Body of pancreas (tissue), 4 donors: Measurements from ENCODE around the gene INVS. TPM values are rescaled to one million over a fixed set of nuclear protein-coding genes. Genes with fewer than 3 reads are reported as not detected.
A peak's percentile ranks its signal among the peaks of the same experiment; 100 is the strongest.
"Not testable (repeated sequence)": the region's sequence is repeated elsewhere in the genome, so short reads cannot be mapped to it uniquely, and the experiment has no call there.

Experiments used
- ATAC-seq: fragments of 150-250 bp; one replicate; pipeline ENCODE4 v1.9.1; 2016
- DNase-seq, 4 donors: peaks; one replicate each; pipeline ENCODE4 v3.0.0-alpha.2; 2019
- H3K27ac ChIP-seq, 4 donors: fragments of 200-600 bp; sonication (generic); 1 replicate in 3 of 4; 2 replicates in 1 of 4; pipeline versions ENCODE4 v1.5.1 to v1.6.1; 2016 to 2019; ENCODE audit warnings: mild to moderate bottlenecking in 1 of 4, mixed read lengths in 1 of 4, moderate library complexity in 1 of 4
- H3K27me3 ChIP-seq, 2 donors: fragments of 200-600 bp; sonication (generic); one replicate each; pipeline ENCODE4 v1.6.0; 2016; ENCODE audit warnings: mild to moderate bottlenecking in 1 of 2
- H3K36me3 ChIP-seq, 2 donors: fragments of 200-600 bp; sonication (generic); replicated peaks in 1 of 2; 2 replicates each; pipeline ENCODE4 v1.5.1; 2016; ENCODE audit warnings: low read depth in 2 of 2; ENCODE audit not compliant: insufficient read depth in 1 of 2
- H3K4me1 ChIP-seq: fragments of 200-600 bp; sonication (generic); one replicate; pipeline ENCODE4 v1.6.0; 2016
- H3K4me3 ChIP-seq, 2 donors: fragments of 200-600 bp; sonication (generic); 1 replicate in 1 of 2; 2 replicates in 1 of 2; pipeline ENCODE4 v1.5.1; 2016 to 2019
- H3K9me3 ChIP-seq, 3 donors: fragments of 200-600 bp; sonication (generic); 1 replicate in 2 of 3; 2 replicates in 1 of 3; pipeline ENCODE4 v1.5.1; 2016
- CTCF ChIP-seq, 7 experiments: fragments of 450-650 bp in 4 of 7; fragments of 200-600 bp in 3 of 7; sonication (generic) in 3 of 7; IDR thresholded peaks; one replicate each; pipeline ENCODE4 v1.5.1; 2016 to 2019; ENCODE audit warnings: antibody characterized with exemption in 7 of 7
- POLR2A ChIP-seq, 3 donors: fragments of 450-650 bp; IDR thresholded peaks; one replicate each; pipeline ENCODE4 v1.6.1; 2016; ENCODE audit warnings: antibody characterized with exemption in 3 of 3, mild to moderate bottlenecking in 2 of 3
- WGBS, 2 donors: methylation state at CpG; one replicate each; pipeline ENCODE4 v1.1.5; 2017; 5-methylcytosine and 5-hydroxymethylcytosine counted together
- intact Hi-C: fragments of 100-400 bp; cut with DNase I; formaldehyde crosslinking; loops from one replicate; pipeline ENCODE4 v1.15.1; 2023
- total RNA-seq, 2 donors: library from RNA; depleted of rRNA; stranded (reverse); fragments of >200 nt; gene quantifications; one replicate each; pipeline ENCODE4 v1.1.0, GENCODE V29; 2016

Gene INVS
- total RNA-seq, 2 donors from 2014 or later: 28.3 to 29.8 TPM

- TF ChIP-seq POLR2A (IDR thresholded peaks at IDR 0.05) (no peak), CTCF (IDR thresholded peaks at IDR 0.05) (no peak)
- intact Hi-C loops: no loop called here
- Histone ChIP-seq H3K9me3 (no peaks in the 10 kb centered on the region), H3K27ac (no peak overlapping the region), H3K4me1 (no peaks in the 10 kb centered on the region), H3K4me3 (no peak overlapping the region), H3K27me3 (no peaks in the 10 kb centered on the region), H3K36me3 (no peaks in the 10 kb centered on the region)
- DNase-seq (no peak), ATAC-seq (no peak)
Measured at GRCh38 chr9:100057624-100058023, 41.4 kb upstream of the INVS start.

GRCh38 chr9:100058699-100059579 lies 40.1 kb upstream of the INVS start:
- Histone ChIP-seq H3K27ac (no peak overlapping the region), H3K27me3 (no peaks in the 10 kb centered on the region), H3K4me1 (peaks cover 8% of the 10 kb centered on the region), H3K36me3 (no peaks in the 10 kb centered on the region), H3K4me3 (no peak overlapping the region), H3K9me3 (no peaks in the 10 kb centered on the region)
- DNase-seq (no peak), ATAC-seq (no peak)
- no peak for TF ChIP-seq CTCF (IDR thresholded peaks at IDR 0.05)
- TF ChIP-seq POLR2A (IDR thresholded peaks at IDR 0.05): no peak
- intact Hi-C loops: no loop called here
- 91 to 95% methylated on average over 4 of the region's 4 CpGs for WGBS, 2 donors

GRCh38 chr9:100062683-100063082 lies 36.4 kb upstream of the INVS start:
- H3K4me3 ChIP-seq, H3K27me3 ChIP-seq, ATAC-seq, H3K36me3 ChIP-seq, DNase-seq, H3K27ac ChIP-seq, H3K9me3 ChIP-seq, intact Hi-C loops: not testable (repeated sequence)
- H3K4me1 ChIP-seq: peaks cover 20% of the 10 kb centered on the region
- 80 to 89% methylated on average over 1 of the region's 1 CpG for WGBS, 2 donors

GRCh38 chr9:100063185-100063584 lies 35.9 kb upstream of the INVS start:
- ATAC-seq (peak; percentile 55), DNase-seq (no peak)
- no peak overlapping the region for H3K4me3 ChIP-seq
- H3K27me3 ChIP-seq: no peaks in the 10 kb centered on the region
- WGBS, 2 donors: 16 to 21% methylated on average over 3 of the region's 3 CpGs
- TF ChIP-seq CTCF (IDR thresholded peaks at IDR 0.05) (no peak), POLR2A (IDR thresholded peaks at IDR 0.05) (no peak)
- H3K36me3 ChIP-seq: no peaks in the 10 kb centered on the region
- H3K9me3 ChIP-seq: no peaks in the 10 kb centered on the region
- H3K4me1 ChIP-seq: peaks cover 20% of the 10 kb centered on the region
- intact Hi-C loops: no loop called here
- H3K27ac ChIP-seq: peak overlapping the region in 2 of 4 donors; percentile 5 to 10

GRCh38 chr9:100064872-100065581 lies 34.0 kb upstream of the INVS start:
- DNase-seq (no peak), ATAC-seq (no peak)
- Histone ChIP-seq H3K9me3 (no peaks in the 10 kb centered on the region), H3K27me3 (no peaks in the 10 kb centered on the region), H3K4me3 (no peak overlapping the region), H3K4me1 (peaks cover 22% of the 10 kb centered on the region), H3K27ac (no peak overlapping the region), H3K36me3 (no peaks in the 10 kb centered on the region)
- no peak for TF ChIP-seq CTCF (IDR thresholded peaks at IDR 0.05)
- TF ChIP-seq POLR2A (IDR thresholded peaks at IDR 0.05): no peak
- intact Hi-C loops: no loop called here
- WGBS, 2 donors: 72 to 73% methylated on average over 8 of the region's 8 CpGs
